HCT116 (cell line): ENCODE results near the gene HHAT. TPM values are rescaled to one million over a fixed set of nuclear protein-coding genes. Genes with fewer than 3 reads are reported as not detected.

Experiments used
- ATAC-seq: fragments of 200-7000 bp; cut with Tn5 transposase; 2 replicates; pipeline ENCODE4 v1.9.1; 2020; ENCODE audit warnings: mild to moderate bottlenecking, moderate library complexity
- BruUV-seq: library from RNA; stranded (reverse); fragments of 400-500 nt; replicated peaks from 2 replicates; lab custom pipeline; 2021; lab: Mats Ljungman, UMichigan
- CTCF ChIA-PET: fragments of 300-600 bp; sonication (Branson Sonifier 250); formaldehyde crosslinking; loops from one replicate; lab custom pipeline; 2021; ENCODE audit warnings: antibody characterized with exemption; lab: Charles Lee
- POLR2A ChIA-PET: fragments of 300-600, 350-600 bp; sonication (Branson Sonifier 250); formaldehyde crosslinking; loops from one replicate; lab custom pipeline; 2021; ENCODE audit warnings: antibody characterized with exemption; lab: Charles Lee
- RAD21 ChIA-PET, 2 experiments: fragments of 300-600 bp; sonication (Branson Sonifier 250); formaldehyde crosslinking; loops; one replicate each; lab custom pipeline; 2023; ENCODE audit warnings: low total read pairs in 2 of 2; ENCODE audit not compliant: uncharacterized antibody in 2 of 2, unreplicated experiment in 2 of 2, low non-redundant PET in 1 of 2; lab: Charles Lee
- DNase-seq: peaks from one replicate; pipeline ENCODE4 v3.0.0-alpha.2; 2010; ENCODE audit warnings: low read depth, low spot score
- H2AFZ ChIP-seq: fragments of 200-600 bp; shearing (Covaris generic), sonication (generic); 2 replicates; pipeline ENCODE4 v1.6.1; 2017; ENCODE audit warnings: low read depth, mixed run types, mixed read lengths, antibody characterized with exemption, low read length; ENCODE audit not compliant: poor library complexity, severe bottlenecking
- H3K27ac ChIP-seq: 2 replicates; pipeline ENCODE4 v1.5.1; 2012; ENCODE audit warnings: low read depth, low read length
- H3K27me3 ChIP-seq: fragments of 200-600 bp; sonication (generic); 2 replicates; pipeline ENCODE4 v1.6.1; 2016; ENCODE audit warnings: mixed run types, low read length, mixed read lengths; ENCODE audit not compliant: insufficient read depth
- H3K36me3 ChIP-seq, 2 experiments: fragments of 200-500 bp in 1 of 2; fragments of 200-600 bp in 1 of 2; sonication (Bioruptor generic) in 1 of 2; sonication (generic) in 1 of 2; 2 replicates each; pipeline versions ENCODE4 v1.5.1 to v1.6.1; 2014 to 2016; ENCODE audit warnings: low read length in 2 of 2, inconsistent platforms in 1 of 2, mixed read lengths in 1 of 2, mixed run types in 1 of 2; ENCODE audit not compliant: insufficient read depth in 2 of 2, control insufficient read depth in 1 of 2
- H3K4me1 ChIP-seq, 2 experiments: fragments of 200-600 bp in 1 of 2; sonication (generic) in 1 of 2; 2 replicates each; pipeline versions ENCODE4 v1.5.1 to v1.6.1; 2012 to 2017; ENCODE audit warnings: low read length in 2 of 2, inconsistent platforms in 1 of 2, mild to moderate bottlenecking in 1 of 2, mixed read lengths in 1 of 2, mixed run types in 1 of 2, moderate library complexity in 1 of 2; ENCODE audit not compliant: insufficient read depth in 2 of 2, control insufficient read depth in 1 of 2
- H3K4me2 ChIP-seq: fragments of 200-600 bp; sonication (generic); 2 replicates; pipeline ENCODE4 v1.6.1; 2017; ENCODE audit warnings: mixed run types, low read length, mixed read lengths
- H3K4me3 ChIP-seq, 2 experiments: fragments of 200-600 bp in 1 of 2; sonication (generic) in 1 of 2; replicated peaks in 1 of 2; 2 replicates each; pipeline ENCODE4 v1.5.1; 2011 to 2016; ENCODE audit warnings: low read length in 2 of 2, control low read depth in 1 of 2, low read depth in 1 of 2, mild to moderate bottlenecking in 1 of 2, mixed read lengths in 1 of 2, mixed run types in 1 of 2
- H3K79me2 ChIP-seq: fragments of 200-600 bp; sonication (generic); 2 replicates; pipeline ENCODE4 v1.6.1; 2017; ENCODE audit warnings: mild to moderate bottlenecking, mixed run types, low read length, moderate library complexity, mixed read lengths; ENCODE audit not compliant: insufficient read depth
- H3K9ac ChIP-seq: fragments of 200-600 bp; sonication (generic); 2 replicates; pipeline ENCODE4 v1.6.1; 2016; ENCODE audit warnings: low read length, mixed read lengths
- H3K9me2 ChIP-seq: fragments of 200-600 bp; sonication (generic), shearing (Covaris generic); 2 replicates; pipeline ENCODE4 v1.6.1; 2017; ENCODE audit warnings: mixed run types, mild to moderate bottlenecking, moderate library complexity; ENCODE audit not compliant: insufficient read depth
- H3K9me3 ChIP-seq, 2 experiments: fragments of 200-500 bp in 1 of 2; fragments of 200-600 bp in 1 of 2; sonication (Bioruptor generic) in 1 of 2; sonication (generic) in 1 of 2; 2 replicates each; pipeline ENCODE4 v1.6.1; 2014 to 2017; ENCODE audit warnings: low read length in 2 of 2, mixed read lengths in 2 of 2, inconsistent platforms in 1 of 2, low read depth in 1 of 2, mild to moderate bottlenecking in 1 of 2, mixed run types in 1 of 2, moderate library complexity in 1 of 2; ENCODE audit not compliant: control insufficient read depth in 1 of 2, insufficient read depth in 1 of 2
- H4K20me1 ChIP-seq: fragments of 200-600 bp; sonication (generic), shearing (Covaris generic); 2 replicates; pipeline ENCODE4 v1.6.1; 2017; ENCODE audit warnings: mixed run types, mild to moderate bottlenecking, moderate library complexity; ENCODE audit not compliant: insufficient read depth
- ATF3 ChIP-seq: IDR thresholded peaks from 2 replicates; pipeline ENCODE4 v1.6.1; 2012
- CEBPB ChIP-seq: IDR thresholded peaks from 2 replicates; pipeline ENCODE4 v1.6.1; 2012; ENCODE audit warnings: low read depth
- CTCF ChIP-seq, 3 experiments: fragments of 200-600 bp in 1 of 3; sonication (generic) in 1 of 3; IDR thresholded peaks in 2 of 3; conservative IDR thresholded peaks in 1 of 3; 2 replicates each; pipeline ENCODE4 v1.5.1; 2012 to 2017; ENCODE audit warnings: low read depth in 2 of 3, low read length in 2 of 3, antibody characterized with exemption in 1 of 3, borderline replicate concordance in 1 of 3, control low read depth in 1 of 3, mild to moderate bottlenecking in 1 of 3, mixed read lengths in 1 of 3, mixed run types in 1 of 3, moderate library complexity in 1 of 3; ENCODE audit not compliant: insufficient read depth in 1 of 3
- ELF1 ChIP-seq: IDR thresholded peaks from 2 replicates; pipeline ENCODE4 v1.6.1; 2012; ENCODE audit warnings: low read depth, borderline replicate concordance
- EZH2phosphoT487 ChIP-seq: fragments of 200-600 bp; IDR thresholded peaks from 2 replicates; pipeline ENCODE4 v1.6.1; 2018; ENCODE audit warnings: antibody characterized with exemption, borderline replicate concordance
- FOSL1 ChIP-seq: IDR thresholded peaks from 2 replicates; pipeline ENCODE4 v1.6.1; 2012; ENCODE audit warnings: low read depth
- JUND ChIP-seq: IDR thresholded peaks from 2 replicates; pipeline ENCODE4 v1.6.1; 2012
- MAX ChIP-seq: IDR thresholded peaks from 2 replicates; pipeline ENCODE4 v1.6.1; 2012
- POLR2A ChIP-seq: IDR thresholded peaks from 2 replicates; pipeline ENCODE4 v1.7.0; 2011; ENCODE audit warnings: borderline replicate concordance; ENCODE audit not compliant: insufficient read depth, insufficient read length; ENCODE audit errors: extremely low read depth
- POLR2AphosphoS5 ChIP-seq: IDR thresholded peaks from 2 replicates; pipeline ENCODE4 v1.6.1; 2011; ENCODE audit warnings: mild to moderate bottlenecking, low read depth, low read length, moderate library complexity
- RAD21 ChIP-seq: IDR thresholded peaks from 2 replicates; pipeline ENCODE4 v1.6.1; 2012; ENCODE audit warnings: low read depth, mild to moderate bottlenecking
- REST ChIP-seq: IDR thresholded peaks from 2 replicates; pipeline ENCODE4 v1.6.1; 2012; ENCODE audit warnings: low read depth
- SIN3A ChIP-seq: IDR thresholded peaks from 2 replicates; pipeline ENCODE4 v1.6.1; 2012; ENCODE audit warnings: low read depth
- SP1 ChIP-seq: IDR thresholded peaks from 2 replicates; pipeline ENCODE4 v1.6.1; 2012; ENCODE audit warnings: low read depth
- SRF ChIP-seq: IDR thresholded peaks from 2 replicates; pipeline ENCODE4 v1.6.1; 2012; ENCODE audit warnings: low read depth
- TCF7L2 ChIP-seq: IDR thresholded peaks from 2 replicates; pipeline ENCODE4 v1.7.0; 2011; ENCODE audit warnings: borderline replicate concordance, inconsistent platforms; ENCODE audit not compliant: insufficient read depth, insufficient read length; ENCODE audit errors: extremely low read depth
- YY1 ChIP-seq: IDR thresholded peaks from 2 replicates; pipeline ENCODE4 v1.6.1; 2011; ENCODE audit warnings: low read length, low read depth, moderate library complexity, mild to moderate bottlenecking; ENCODE audit not compliant: insufficient replicate concordance; ENCODE audit errors: extremely low read depth
- ZBTB33 ChIP-seq: IDR thresholded peaks from 2 replicates; pipeline ENCODE4 v1.6.1; 2011; ENCODE audit warnings: mild to moderate bottlenecking, low read length, moderate library complexity; ENCODE audit not compliant: insufficient replicate concordance; ENCODE audit errors: extremely low read depth
- intact Hi-C: fragments of 100-400 bp; cut with micrococcal nuclease; formaldehyde crosslinking; loops from 2 replicates; pipeline ENCODE4 v1.10.0; 2022
- total RNA-seq: library from RNA; stranded (reverse); gene quantifications from one replicate; pipeline ENCODE4 v1.2.1, GENCODE V29; 2021; ENCODE audit not compliant: unreplicated experiment

The HHAT gene
- total RNA-seq, 1 experiment from 2014 or later, result 2.7 TPM

GRCh38 chr1:210351496-210351895, 22.8 kb downstream of the HHAT start:
- H3K27me3 ChIP-seq, result no peaks in the 10 kb centered on the region
- RAD21 ChIA-PET, result no interaction called here
- POLR2A ChIA-PET, result no interaction called here
- no peaks in the 10 kb centered on the region for H3K36me3 ChIP-seq
- H3K4me3 ChIP-seq, result no peak overlapping the region
- H4K20me1 ChIP-seq, result no peaks in the 10 kb centered on the region
- H3K9ac ChIP-seq, result no peak overlapping the region
- no peak overlapping the region for H3K4me2 ChIP-seq
- H3K79me2 ChIP-seq, result no peaks in the 10 kb centered on the region
- no TSS peak for BruUV-seq
- no peak for DNase-seq
- no peaks in the 10 kb centered on the region for H3K4me1 ChIP-seq
- TF ChIP-seq YY1, result no peak
- no peak for TF ChIP-seq SRF
- no peak for TF ChIP-seq JUND
- no peak for TF ChIP-seq CEBPB
- no peak for TF ChIP-seq POLR2AphosphoS5
- no peak for TF ChIP-seq FOSL1
- no peak for TF ChIP-seq CTCF (IDR thresholded peaks at IDR 0.05 in 2 of 3, conservative IDR thresholded peaks at IDR 0.05 in 1 of 3; ENCODE audit: borderline replicate concordance in 1 of 3, insufficient read depth in 1 of 3, low read depth in 2 of 3, low read length in 2 of 3)
- TF ChIP-seq ATF3, result no peak
- no peak for TF ChIP-seq RAD21
- TF ChIP-seq ELF1, result no peak
- no peak for TF ChIP-seq POLR2A
- TF ChIP-seq SIN3A, result no peak
- TF ChIP-seq SP1, result no peak
- no peak for TF ChIP-seq EZH2phosphoT487
- no peak for TF ChIP-seq TCF7L2
- TF ChIP-seq MAX, result no peak
- TF ChIP-seq REST, result no peak
- TF ChIP-seq ZBTB33, result no peak
- intact Hi-C loops, result no loop called here
- H3K9me3 ChIP-seq, result no peaks in the 10 kb centered on the region
- no peak overlapping the region for H3K27ac ChIP-seq
- H2AFZ ChIP-seq, result no peak overlapping the region
- CTCF ChIA-PET, result no interaction called here
- ATAC-seq, result no peak
- H3K9me2 ChIP-seq, result no peaks in the 10 kb centered on the region
